Islet precursor cell (in vitro differentiated cells): Measurements from ENCODE around the gene TOMM22.

Experiments
- DNase-seq: peaks from one replicate; pipeline ENCODE4 v3.0.0-alpha.2; 2018

Gene TOMM22

GRCh38 chr22:38715852-38716251 lies 34.1 kb downstream of the TOMM22 start:
- no peak for DNase-seq

- no peak for DNase-seq
These were observed 34.5 kb downstream of the TOMM22 start for GRCh38 chr22:38716271-38716670.

GRCh38 chr22:38716826-38717225 lies 35.1 kb downstream of the TOMM22 start:
- DNase-seq: no peak

GRCh38 chr22:38717244-38717643 lies 35.5 kb downstream of the TOMM22 start:
- no peak for DNase-seq

- peak; percentile 87 for DNase-seq
These were observed 36.7 kb downstream of the TOMM22 start for GRCh38 chr22:38718414-38718813.

DNA sequence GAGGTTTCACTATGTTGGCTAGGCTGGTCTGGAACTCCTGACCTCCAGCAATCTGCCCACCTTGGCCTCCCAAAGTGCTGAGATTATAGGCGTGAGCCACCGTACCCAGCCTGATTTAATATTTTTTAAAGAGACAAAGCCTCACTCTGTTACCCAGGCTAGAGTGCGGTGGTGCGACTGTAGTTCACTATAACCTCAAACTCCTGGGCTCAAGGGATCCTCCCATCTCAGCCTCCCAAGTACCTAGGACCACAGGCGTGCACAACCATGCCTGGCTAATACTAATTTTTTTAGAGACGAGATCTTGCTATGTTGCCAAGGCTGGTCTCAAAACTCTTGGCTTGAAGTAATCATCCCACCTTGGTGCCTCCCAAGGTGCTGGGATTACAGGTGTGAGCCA lies 37.4 kb downstream of the TOMM22 start:
- no peak for DNase-seq

DNA sequence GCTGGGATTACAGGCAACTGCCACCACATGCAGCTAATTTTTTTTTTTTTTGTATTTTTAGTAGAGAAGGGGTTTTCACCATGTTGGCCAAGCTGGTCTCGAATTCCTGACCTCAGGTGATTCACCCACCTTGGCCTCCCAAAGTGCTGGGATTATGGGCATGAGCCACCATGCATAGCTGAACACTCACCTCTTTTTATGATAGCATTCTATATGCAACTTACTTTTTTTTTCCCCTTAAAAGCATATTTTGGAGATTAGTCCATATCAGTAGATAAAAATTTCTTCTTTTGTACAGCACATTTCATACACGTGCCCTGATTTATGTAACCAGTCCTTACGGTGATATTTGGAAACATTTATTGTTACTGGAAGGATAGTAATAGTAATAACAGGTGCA lies 38.6 kb downstream of the TOMM22 start:
- DNase-seq: no peak

GRCh38 chr22:38721551-38721950 lies 39.8 kb downstream of the TOMM22 start:
- DNase-seq: no peak

GRCh38 chr22:38724176-38724575 lies 42.4 kb downstream of the TOMM22 start:
- DNase-seq: peak; percentile 29

- DNase-seq: no peak
These were observed 43.3 kb downstream of the TOMM22 start for GRCh38 chr22:38724926-38725571.

GRCh38 chr22:38725900-38726655 lies 44.3 kb downstream of the TOMM22 start:
- no peak for DNase-seq

DNA sequence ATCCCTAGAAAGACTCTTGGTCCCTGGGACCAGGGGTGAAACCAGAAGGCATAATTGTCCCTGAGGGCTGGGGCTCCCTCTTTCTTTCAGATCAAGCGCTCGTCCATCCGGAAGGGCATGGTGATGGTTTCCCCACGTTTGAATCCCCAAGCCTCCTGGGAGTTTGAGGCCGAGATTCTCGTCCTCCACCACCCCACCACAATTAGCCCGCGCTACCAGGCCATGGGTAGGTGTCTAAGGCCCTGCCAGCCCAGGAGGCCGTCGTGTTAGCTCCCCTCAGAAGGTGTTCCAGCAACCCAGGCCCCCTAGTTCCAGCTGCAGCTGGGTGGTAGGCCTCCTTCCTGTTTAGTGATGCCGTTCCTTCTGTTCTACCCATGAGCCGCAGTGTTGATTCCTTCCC lies 45.4 kb downstream of the TOMM22 start:
- no peak for DNase-seq

- no peak for DNase-seq
These were observed 46.0 kb downstream of the TOMM22 start for GRCh38 chr22:38727530-38728451.

GRCh38 chr22:38728871-38729796 lies 47.4 kb downstream of the TOMM22 start:
- DNase-seq: no peak

GRCh38 chr22:38729946-38730345 lies 48.2 kb downstream of the TOMM22 start:
- no peak for DNase-seq

DNA sequence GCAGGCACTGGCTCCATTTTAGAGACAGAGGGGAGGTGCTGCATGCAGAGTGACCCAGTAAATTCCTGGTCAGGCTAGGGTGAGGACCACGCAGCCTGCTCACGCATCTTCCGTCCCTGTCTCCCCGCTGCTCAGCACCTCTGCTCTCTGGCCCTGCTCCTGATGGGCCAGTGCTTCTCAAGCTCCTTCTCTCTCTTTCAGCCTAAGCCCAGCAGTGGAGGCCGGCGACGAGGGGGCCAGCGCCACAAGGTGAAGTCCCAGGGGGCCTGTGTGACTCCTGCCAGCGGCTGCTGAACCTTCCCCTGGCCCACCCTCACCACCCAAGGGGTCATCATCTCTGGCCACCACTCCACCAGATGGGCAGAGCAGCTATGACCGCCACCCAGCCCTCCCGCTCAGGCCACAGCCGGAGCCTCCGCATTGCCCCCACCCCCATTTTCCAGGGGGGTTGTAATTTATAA lies 48.7 kb downstream of the TOMM22 start:
- no peak for DNase-seq

GRCh38 chr22:38731703-38732161 lies 50.0 kb downstream of the TOMM22 start:
- DNase-seq: no peak

DNA sequence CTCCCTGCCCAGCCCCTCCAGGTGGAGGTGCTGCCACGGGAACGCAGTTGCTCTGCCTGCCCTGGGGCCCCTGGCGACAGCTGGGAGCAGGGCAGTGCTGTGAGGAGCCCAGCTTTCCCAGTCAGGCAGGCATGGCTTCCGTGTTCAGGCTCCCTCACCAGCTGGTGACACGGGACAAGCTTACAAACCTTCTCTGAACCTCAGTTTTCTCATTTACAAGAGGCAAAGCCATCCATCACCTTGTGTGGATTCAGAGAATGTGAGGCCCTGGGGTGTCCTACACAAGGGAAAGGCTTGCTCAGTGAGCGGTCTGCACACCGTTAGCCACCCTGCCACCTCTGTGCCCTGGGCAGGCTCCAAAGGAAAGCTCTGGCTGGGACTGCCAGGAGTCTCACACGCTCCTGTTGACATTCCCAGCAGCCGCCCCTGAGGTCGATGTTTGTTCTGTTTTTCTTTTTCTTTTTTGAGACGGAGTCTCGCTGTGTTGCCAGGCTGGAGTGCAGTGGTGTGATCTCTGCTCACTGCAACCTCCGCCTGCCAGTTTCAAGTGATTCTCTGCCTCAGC lies 50.6 kb downstream of the TOMM22 start:
- no peak for DNase-seq

GRCh38 chr22:38733329-38733723 lies 51.6 kb downstream of the TOMM22 start:
- no peak for DNase-seq

GRCh38 chr22:38733724-38734381 lies 52.1 kb downstream of the TOMM22 start:
- DNase-seq: no peak

- no peak for DNase-seq
These were observed 52.8 kb downstream of the TOMM22 start for GRCh38 chr22:38734421-38735100.
